Esophagus squamous epithelium (tissue), 4 donors: ENCODE data around the gene CDC25B.

Source experiments
- CTCF ChIP-seq, 6 experiments: fragments of 450-650 bp in 4 of 6; fragments of 200-600 bp in 2 of 6; sonication (generic) in 2 of 6; IDR thresholded peaks; one replicate each; pipeline ENCODE4 v1.5.1; 2016 to 2019; ENCODE audit warnings: antibody characterized with exemption in 6 of 6, mild to moderate bottlenecking in 4 of 6, moderate library complexity in 4 of 6
- POLR2A ChIP-seq, 4 donors: fragments of 450-650 bp; IDR thresholded peaks; one replicate each; pipeline ENCODE4 v1.6.1; 2017; ENCODE audit warnings: antibody characterized with exemption in 4 of 4, mild to moderate bottlenecking in 4 of 4, moderate library complexity in 3 of 4

- TF ChIP-seq CTCF (IDR thresholded peaks at IDR 0.05) (no peak), POLR2A (IDR thresholded peaks at IDR 0.05) (no peak)
Measured at GRCh38 chr20:3786126-3786484, 10.0 kb upstream of the CDC25B start.
